Stomach (tissue), 9 donors: Measurements from ENCODE around the gene COG5. TPM values are rescaled to one million over a fixed set of nuclear protein-coding genes. Genes with fewer than 3 reads are reported as not detected.

Experiments used
- DNase-seq, 2 donors: peaks; one replicate each; pipeline versions ENCODE4 v3.0.0 to v3.0.0-alpha.2; 2013 to 2019
- H3K27ac ChIP-seq, 5 donors: fragments of 200-600 bp in 4 of 5; sonication (generic) in 4 of 5; one replicate each; pipeline ENCODE4 v1.5.1; 2013 to 2019; ENCODE audit warnings: mild to moderate bottlenecking in 1 of 5, moderate library complexity in 1 of 5
- H3K27me3 ChIP-seq, 3 donors: fragments of 200-600 bp; sonication (generic); one replicate each; pipeline ENCODE4 v1.5.1; 2017 to 2019; ENCODE audit warnings: mixed run types in 1 of 3
- H3K36me3 ChIP-seq, 4 donors: fragments of 200-600 bp; sonication (generic); 1 replicate in 3 of 4; 2 replicates in 1 of 4; pipeline ENCODE4 v1.5.1; 2016 to 2019
- H3K4me1 ChIP-seq, 4 donors: fragments of 200-600 bp; sonication (generic); one replicate each; pipeline ENCODE4 v1.5.1; 2016 to 2019
- H3K4me3 ChIP-seq, 4 donors: fragments of 200-600 bp; sonication (generic) in 3 of 4; one replicate each; pipeline ENCODE4 v1.5.1; 2016 to 2019; ENCODE audit warnings: mild to moderate bottlenecking in 1 of 4
- H3K9me3 ChIP-seq, 4 donors: fragments of 200-600 bp; sonication (generic); one replicate each; pipeline ENCODE4 v1.5.1; 2016 to 2019
- EP300 ChIP-seq: sonication (generic); formaldehyde crosslinking; IDR thresholded peaks from one replicate; pipeline ENCODE4 v1.6.1; 2017; ENCODE audit warnings: antibody characterized with exemption
- POLR2A ChIP-seq, 4 donors: fragments of 450-650 bp; IDR thresholded peaks; one replicate each; pipeline ENCODE4 v1.6.1; 2016; ENCODE audit warnings: antibody characterized with exemption in 4 of 4, control low read depth in 2 of 4, mild to moderate bottlenecking in 1 of 4, moderate library complexity in 1 of 4
- POLR2AphosphoS5 ChIP-seq, 3 donors: sonication (generic); formaldehyde crosslinking; IDR thresholded peaks; one replicate each; pipeline ENCODE4 v1.6.1; 2016; ENCODE audit warnings: antibody characterized with exemption in 3 of 3
- WGBS, 5 donors: extraction: QIAGEN DNeasy Blood & Tissue Kit in 3 of 5; methylation state at CpG; one replicate each; pipeline versions ENCODE4 v1.1.5 to v1.1.7; 2013 to 2018; 5-methylcytosine and 5-hydroxymethylcytosine counted together
- intact Hi-C: fragments of 100-400 bp; cut with DNase I; formaldehyde crosslinking; loops from one replicate; pipeline ENCODE4 v1.15.1; 2023; ENCODE audit warnings: low total_unique reads
- polyA plus RNA-seq, 3 donors: library from polyadenylated mRNA; stranded (reverse); fragments of 200-250 nt; gene quantifications; one replicate each; pipeline ENCODE4 v1.2.3, GENCODE V29; 2013
- total RNA-seq, 5 donors: library from RNA; depleted of rRNA; stranded (reverse); fragments of >200 nt; gene quantifications; one replicate each; pipeline versions ENCODE4 v1.1.0 to v1.2.3, GENCODE V29; 2014 to 2016
- TF ChIP-seq, protein P1 (sequence below), 7 experiments: fragments of 450-650 bp in 4 of 7; fragments of 200-600 bp in 3 of 7; sonication (generic) in 3 of 7; IDR thresholded peaks; one replicate each; pipeline ENCODE4 v1.5.1; 2016 to 2019; ENCODE audit warnings: antibody characterized with exemption in 7 of 7, control low read depth in 2 of 7, mild to moderate bottlenecking in 1 of 7
- donor health status: healthy with polysubstance abuse.
- donor health status: Bipolar disorder and iron deficiency.
- donor health status: healthy.

The COG5 gene
- total and polyA plus RNA-seq, 8 donors = 5.2 to 285 (median 17.1) TPM

DNA sequence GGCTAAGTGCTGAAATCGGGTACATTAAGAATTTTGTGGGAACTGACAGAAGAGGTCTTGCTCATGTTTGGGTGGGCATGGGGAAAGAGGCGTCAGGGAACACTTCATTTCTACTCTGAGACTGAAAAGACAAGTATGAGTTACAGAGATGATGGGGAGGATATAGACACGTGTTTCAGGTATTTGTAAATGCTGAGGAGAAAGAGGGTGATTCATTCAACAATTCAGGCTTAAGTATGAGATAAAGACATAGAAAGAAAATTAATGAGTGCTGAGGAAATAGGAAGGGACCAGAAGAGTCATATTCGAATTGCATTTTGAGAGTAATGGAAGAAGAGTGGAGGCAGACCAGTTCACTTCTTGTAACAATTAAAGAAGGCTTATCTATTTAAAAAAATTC lies 251.3 kb downstream of the COG5 start:
- H3K36me3 ChIP-seq = peaks cover 0 to 4% (median 0%) of the 10 kb centered on the region in 4 donors
- no peak overlapping the region for H3K4me3 ChIP-seq
- peaks cover 0 to 6% (median 0%) of the 10 kb centered on the region in 4 donors for H3K4me1 ChIP-seq
- no peaks in the 10 kb centered on the region for H3K9me3 ChIP-seq
- H3K27me3 ChIP-seq = no peaks in the 10 kb centered on the region
- DNase-seq = no peak
- WGBS, 5 donors = 79 to 93% (median 80%) methylated on average over 4 of the region's 4 CpGs
- no peak for TF ChIP-seq EP300
- no peak for TF ChIP-seq POLR2AphosphoS5 (IDR thresholded peaks at IDR 0.05)
- no peak for TF ChIP-seq POLR2A (IDR thresholded peaks at IDR 0.05)
- TF ChIP-seq, protein P1, sequence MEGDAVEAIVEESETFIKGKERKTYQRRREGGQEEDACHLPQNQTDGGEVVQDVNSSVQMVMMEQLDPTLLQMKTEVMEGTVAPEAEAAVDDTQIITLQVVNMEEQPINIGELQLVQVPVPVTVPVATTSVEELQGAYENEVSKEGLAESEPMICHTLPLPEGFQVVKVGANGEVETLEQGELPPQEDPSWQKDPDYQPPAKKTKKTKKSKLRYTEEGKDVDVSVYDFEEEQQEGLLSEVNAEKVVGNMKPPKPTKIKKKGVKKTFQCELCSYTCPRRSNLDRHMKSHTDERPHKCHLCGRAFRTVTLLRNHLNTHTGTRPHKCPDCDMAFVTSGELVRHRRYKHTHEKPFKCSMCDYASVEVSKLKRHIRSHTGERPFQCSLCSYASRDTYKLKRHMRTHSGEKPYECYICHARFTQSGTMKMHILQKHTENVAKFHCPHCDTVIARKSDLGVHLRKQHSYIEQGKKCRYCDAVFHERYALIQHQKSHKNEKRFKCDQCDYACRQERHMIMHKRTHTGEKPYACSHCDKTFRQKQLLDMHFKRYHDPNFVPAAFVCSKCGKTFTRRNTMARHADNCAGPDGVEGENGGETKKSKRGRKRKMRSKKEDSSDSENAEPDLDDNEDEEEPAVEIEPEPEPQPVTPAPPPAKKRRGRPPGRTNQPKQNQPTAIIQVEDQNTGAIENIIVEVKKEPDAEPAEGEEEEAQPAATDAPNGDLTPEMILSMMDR (IDR thresholded peaks at IDR 0.05) = no peak
- H3K27ac ChIP-seq = no peak overlapping the region
- intact Hi-C loops = no loop called here

DNA sequence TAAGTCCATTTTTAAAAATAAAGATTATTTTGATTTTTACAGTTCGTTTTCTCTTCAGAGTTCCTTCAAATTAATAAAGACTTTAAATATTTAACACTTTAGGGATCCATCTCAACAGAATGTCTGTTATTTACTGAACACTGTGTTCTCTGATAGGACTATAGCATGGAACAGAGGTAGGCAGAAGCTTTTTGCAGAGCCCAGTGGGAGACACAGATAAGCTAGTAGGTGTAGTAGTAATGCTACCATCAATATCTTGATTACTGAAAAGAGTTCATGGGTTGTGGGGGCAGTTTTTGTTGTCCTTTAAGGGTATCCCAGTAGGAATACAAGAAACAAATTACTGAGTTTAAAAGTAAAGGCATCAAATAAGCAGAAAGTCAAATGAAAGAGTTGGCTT lies 254.4 kb downstream of the COG5 start:
- H3K36me3 ChIP-seq = peaks cover 0 to 11% (median 2%) of the 10 kb centered on the region in 4 donors
- H3K27me3 ChIP-seq = no peaks in the 10 kb centered on the region
- H3K4me1 ChIP-seq = no peaks in the 10 kb centered on the region
- no peak overlapping the region for H3K27ac ChIP-seq
- no peak for TF ChIP-seq EP300
- TF ChIP-seq POLR2AphosphoS5 (IDR thresholded peaks at IDR 0.05) = no peak
- no peak for TF ChIP-seq POLR2A (IDR thresholded peaks at IDR 0.05)
- TF ChIP-seq, protein P1 (IDR thresholded peaks at IDR 0.05) = no peak
- WGBS, 5 donors = 80 to 94% (median 89%) methylated on average over 1 of the region's 1 CpG
- no peaks in the 10 kb centered on the region for H3K9me3 ChIP-seq
- no peak overlapping the region for H3K4me3 ChIP-seq
- intact Hi-C loops = no loop called here
- no peak for DNase-seq

DNA sequence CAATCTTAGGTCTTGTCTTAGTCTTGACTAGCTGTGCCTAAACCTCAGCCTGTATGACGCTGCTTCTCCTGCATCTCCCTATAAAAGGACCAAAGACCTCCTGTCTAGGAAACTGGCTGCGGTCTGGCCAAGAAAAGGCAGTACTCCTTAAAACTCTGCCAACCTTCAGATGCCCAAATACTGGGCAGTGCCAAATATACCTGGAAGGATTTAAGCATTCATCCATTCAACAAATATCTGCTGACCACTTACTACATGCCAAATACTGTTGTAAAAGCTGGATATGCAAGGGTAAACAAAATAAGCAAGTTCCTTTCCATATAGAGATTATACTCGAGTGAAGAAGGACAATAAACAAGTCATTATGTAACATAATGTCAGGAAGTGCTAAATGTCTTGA lies 259.1 kb downstream of the COG5 start:
- Histone ChIP-seq H3K4me3 (no peak overlapping the region), H3K36me3 (peaks cover 0 to 11% (median 0%) of the 10 kb centered on the region in 4 donors), H3K27ac (no peak overlapping the region), H3K9me3 (no peaks in the 10 kb centered on the region), H3K4me1 (no peaks in the 10 kb centered on the region), H3K27me3 (no peaks in the 10 kb centered on the region)
- intact Hi-C loops = no loop called here
- WGBS, 5 donors = 71 to 78% (median 76%) methylated on average over 3 of the region's 3 CpGs
- TF ChIP-seq POLR2AphosphoS5 (IDR thresholded peaks at IDR 0.05) = no peak
- TF ChIP-seq, protein P1 (IDR thresholded peaks at IDR 0.05) = no peak
- no peak for TF ChIP-seq EP300
- TF ChIP-seq POLR2A (IDR thresholded peaks at IDR 0.05) = no peak
- no peak for DNase-seq

DNA sequence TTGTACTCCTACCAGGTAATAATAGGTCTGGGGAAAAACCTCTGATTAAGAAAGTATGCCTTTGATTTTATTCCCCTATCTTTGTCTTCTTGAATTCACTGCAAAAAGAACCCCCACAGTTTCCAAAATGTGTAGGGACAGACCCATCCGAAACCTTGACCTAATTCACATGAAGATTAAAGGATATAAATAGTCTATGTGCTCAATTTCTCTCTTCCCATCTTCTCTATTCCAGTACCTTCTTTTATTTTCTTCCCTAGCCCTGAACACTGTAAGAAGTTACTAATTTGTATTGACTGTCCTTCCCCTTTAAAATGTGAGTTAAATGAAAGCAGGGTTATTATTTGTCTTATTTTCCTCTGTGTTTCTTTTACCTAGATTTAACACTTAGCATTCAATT lies 259.7 kb downstream of the COG5 start:
- Histone ChIP-seq H3K36me3 (peaks cover 0 to 11% (median 0%) of the 10 kb centered on the region in 4 donors), H3K4me1 (no peaks in the 10 kb centered on the region), H3K9me3 (no peaks in the 10 kb centered on the region), H3K4me3 (no peak overlapping the region), H3K27me3 (no peaks in the 10 kb centered on the region), H3K27ac (no peak overlapping the region)
- TF ChIP-seq EP300 (no peak), POLR2A (IDR thresholded peaks at IDR 0.05) (no peak), POLR2AphosphoS5 (IDR thresholded peaks at IDR 0.05) (no peak)
- TF ChIP-seq, protein P1 (IDR thresholded peaks at IDR 0.05) = no peak
- WGBS, 5 donors = 82 to 94% (median 86%) methylated on average over 1 of the region's 1 CpG
- no peak for DNase-seq
- intact Hi-C loops = no loop called here
